ENCODE data around the gene MCC. TPM values are rescaled to one million over a fixed set of nuclear protein-coding genes. Genes with fewer than 3 reads are reported as not detected.

The MCC gene
- total and polyA plus RNA-seq, 2 of the 4 experiments (the other 2 are of a cell fraction), result 5.0 to 20.6 TPM

DNA sequence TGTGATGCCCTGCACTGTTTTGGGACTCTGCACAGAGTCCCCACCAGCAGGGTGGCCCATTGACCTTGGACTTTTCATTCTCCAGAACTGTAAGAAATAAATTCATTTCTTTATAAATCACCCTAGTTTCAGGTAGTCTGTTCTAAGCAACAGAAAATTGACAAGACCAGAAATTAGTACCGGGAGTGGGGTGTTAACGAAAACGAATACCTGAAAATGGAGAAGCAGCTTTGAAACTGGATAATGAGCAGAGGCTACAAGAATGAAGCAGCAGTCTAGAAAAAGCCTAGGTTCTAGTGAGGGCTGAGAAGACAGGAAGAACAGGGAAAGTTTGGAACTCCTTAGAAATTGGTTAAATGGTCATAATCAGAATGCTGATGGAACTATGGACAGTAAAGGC, 2.1 kb upstream of the MCC start:
- Histone ChIP-seq H3K36me3 (ENCODE audit: control insufficient read depth, insufficient read depth, low read length) (no peaks in the 10 kb centered on the region), H3K27ac (ENCODE audit: insufficient read depth, low read length) (no peak overlapping the region), H3K4me2 (ENCODE audit: low read depth, low read length) (no peak overlapping the region), H2BK120ac (ENCODE audit: low read depth, low read length) (peak overlapping the region; percentile 32; the same call in 1 of the 2 replicates), H4K5ac (ENCODE audit: low read depth, low read length) (peak overlapping the region; percentile 74; the same call in 1 of the 2 replicates), H2AK9ac (replicated peaks; ENCODE audit: low read depth, low read length, poor library complexity) (no peak overlapping the region), H2AK5ac (ENCODE audit: low read depth, low read length) (peak overlapping the region; percentile 24; the same call in 1 of the 2 replicates), H3K4me1 (ENCODE audit: control insufficient read depth, insufficient read depth, low read length) (peaks cover 8% of the 10 kb centered on the region), H3K9me1 (ENCODE audit: insufficient read depth, low read length) (0 out of 2 replicates have a peak, but pooled peaks cover 3% of the 10 kb centered on the region), H2BK15ac (ENCODE audit: low read depth, low read length) (no peak overlapping the region), H4K91ac (ENCODE audit: insufficient read depth, low read depth, low read length) (no peak overlapping the region), H2AFZ (replicated peaks; ENCODE audit: low read length, poor library complexity) (no peak overlapping the region), H3K14ac (replicated peaks; ENCODE audit: low read depth, low read length) (no peak overlapping the region), H4K20me1 (ENCODE audit: insufficient read depth, low read length) (no peaks in the 10 kb centered on the region), H3K56ac (ENCODE audit: extremely low read depth, insufficient read depth, low read length) (no peak overlapping the region), H3K18ac (ENCODE audit: low read depth, low read length) (peak overlapping the region; percentile 81), H3K23ac (ENCODE audit: low read depth, low read length) (no peak overlapping the region), H3K79me1 (ENCODE audit: low read depth in 1 of 2, low read length in 2 of 2) (peaks cover 0 to 11% of the 10 kb centered on the region in 2 experiments; a peak in 1 of 4 replicates), H3K9ac (ENCODE audit: low read depth, low read length) (no peak overlapping the region), H3K9me3 (ENCODE audit: control insufficient read depth, insufficient read depth, low read length) (peaks cover 6% of the 10 kb centered on the region), H3K4ac (ENCODE audit: low read depth, low read length) (peak overlapping the region; percentile 39), H4K8ac (ENCODE audit: low read depth in 2 of 2, low read length in 2 of 2) (no peak overlapping the region), H2BK5ac (ENCODE audit: low read depth, low read length, poor library complexity, severe bottlenecking) (no peak overlapping the region), H3K4me3 (ENCODE audit: insufficient read depth, low read depth, low read length) (no peak overlapping the region), H3K27me3 (ENCODE audit: control insufficient read depth, insufficient read depth, low read length) (no peaks in the 10 kb centered on the region), H2BK20ac (ENCODE audit: low read depth, low read length) (peak overlapping the region; percentile 21)
- ChIA-PET CTCF (no interaction called here), POLR2A (ENCODE audit: unreplicated experiment) (no interaction called here)
- DNase-seq, result no peak
- WGBS, 2 experiments (ENCODE audit: extremely low coverage in 2 of 2, insufficient read length in 1 of 2), result 100% methylated on average over 3 of the region's 3 CpGs; no CpG with 5 or more reads in 1 of the 2 experiments
- TF ChIP-seq, protein P1, sequence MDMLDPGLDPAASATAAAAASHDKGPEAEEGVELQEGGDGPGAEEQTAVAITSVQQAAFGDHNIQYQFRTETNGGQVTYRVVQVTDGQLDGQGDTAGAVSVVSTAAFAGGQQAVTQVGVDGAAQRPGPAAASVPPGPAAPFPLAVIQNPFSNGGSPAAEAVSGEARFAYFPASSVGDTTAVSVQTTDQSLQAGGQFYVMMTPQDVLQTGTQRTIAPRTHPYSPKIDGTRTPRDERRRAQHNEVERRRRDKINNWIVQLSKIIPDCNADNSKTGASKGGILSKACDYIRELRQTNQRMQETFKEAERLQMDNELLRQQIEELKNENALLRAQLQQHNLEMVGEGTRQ (IDR thresholded peaks at IDR 0.05; ENCODE audit: low read depth, low read length), result no peak
- TF ChIP-seq FOS (IDR thresholded peaks at IDR 0.05; ENCODE audit: low read depth, low read length) (no peak), MXI1 (IDR thresholded peaks at IDR 0.05; ENCODE audit: borderline replicate concordance, low read depth, low read length) (no peak), POLR2A (IDR thresholded peaks at IDR 0.05; ENCODE audit: low read depth, low read length) (no peak), RCOR1 (IDR thresholded peaks at IDR 0.05; ENCODE audit: insufficient replicate concordance, low read length) (no peak), RAD21 (IDR thresholded peaks at IDR 0.05; ENCODE audit: low read length) (no peak), NFE2L2 (IDR thresholded peaks at IDR 0.05; ENCODE audit: low read depth, low read length) (no peak), CHD1 (IDR thresholded peaks at IDR 0.05; ENCODE audit: low read depth, low read length) (no peak), RFX5 (IDR thresholded peaks at IDR 0.05; ENCODE audit: low read depth, low read length) (no peak), MAFK (IDR thresholded peaks at IDR 0.05; ENCODE audit: low read depth, low read length) (no peak), SMC3 (IDR thresholded peaks at IDR 0.05; ENCODE audit: low read depth, low read length) (no peak), BHLHE40 (IDR thresholded peaks at IDR 0.05; ENCODE audit: low read depth, low read length) (no peak), MAZ (IDR thresholded peaks at IDR 0.05; ENCODE audit: borderline replicate concordance, low read depth, low read length) (no peak), CEBPB (IDR thresholded peaks at IDR 0.05; ENCODE audit: low read depth, low read length) (no peak)
- TF ChIP-seq, protein P2, sequence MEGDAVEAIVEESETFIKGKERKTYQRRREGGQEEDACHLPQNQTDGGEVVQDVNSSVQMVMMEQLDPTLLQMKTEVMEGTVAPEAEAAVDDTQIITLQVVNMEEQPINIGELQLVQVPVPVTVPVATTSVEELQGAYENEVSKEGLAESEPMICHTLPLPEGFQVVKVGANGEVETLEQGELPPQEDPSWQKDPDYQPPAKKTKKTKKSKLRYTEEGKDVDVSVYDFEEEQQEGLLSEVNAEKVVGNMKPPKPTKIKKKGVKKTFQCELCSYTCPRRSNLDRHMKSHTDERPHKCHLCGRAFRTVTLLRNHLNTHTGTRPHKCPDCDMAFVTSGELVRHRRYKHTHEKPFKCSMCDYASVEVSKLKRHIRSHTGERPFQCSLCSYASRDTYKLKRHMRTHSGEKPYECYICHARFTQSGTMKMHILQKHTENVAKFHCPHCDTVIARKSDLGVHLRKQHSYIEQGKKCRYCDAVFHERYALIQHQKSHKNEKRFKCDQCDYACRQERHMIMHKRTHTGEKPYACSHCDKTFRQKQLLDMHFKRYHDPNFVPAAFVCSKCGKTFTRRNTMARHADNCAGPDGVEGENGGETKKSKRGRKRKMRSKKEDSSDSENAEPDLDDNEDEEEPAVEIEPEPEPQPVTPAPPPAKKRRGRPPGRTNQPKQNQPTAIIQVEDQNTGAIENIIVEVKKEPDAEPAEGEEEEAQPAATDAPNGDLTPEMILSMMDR (conservative IDR thresholded peaks at IDR 0.05; ENCODE audit: low read depth, low read length), result no peak
- TF ChIP-seq, protein P3, sequence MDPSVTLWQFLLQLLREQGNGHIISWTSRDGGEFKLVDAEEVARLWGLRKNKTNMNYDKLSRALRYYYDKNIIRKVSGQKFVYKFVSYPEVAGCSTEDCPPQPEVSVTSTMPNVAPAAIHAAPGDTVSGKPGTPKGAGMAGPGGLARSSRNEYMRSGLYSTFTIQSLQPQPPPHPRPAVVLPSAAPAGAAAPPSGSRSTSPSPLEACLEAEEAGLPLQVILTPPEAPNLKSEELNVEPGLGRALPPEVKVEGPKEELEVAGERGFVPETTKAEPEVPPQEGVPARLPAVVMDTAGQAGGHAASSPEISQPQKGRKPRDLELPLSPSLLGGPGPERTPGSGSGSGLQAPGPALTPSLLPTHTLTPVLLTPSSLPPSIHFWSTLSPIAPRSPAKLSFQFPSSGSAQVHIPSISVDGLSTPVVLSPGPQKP (IDR thresholded peaks at IDR 0.05; ENCODE audit: borderline replicate concordance, low read depth, low read length), result no peak
- dilution Hi-C loops (cut with HindIII; ENCODE audit: low sequenced_read_pairs, unreplicated experiment), result no loop called here
- in situ Hi-C loops (cut with MboI; ENCODE audit: low sequenced_read_pairs), result no loop called here
- intact Hi-C loops (cut with micrococcal nuclease), result no loop called here
- no TSS peak for BruUV-seq (replicated peaks)
- no peak for ATAC-seq (ENCODE audit: low read depth)
